CD4-positive, alpha-beta T cell (primary cell): ENCODE results near the gene CYTH3. TPM values are rescaled to one million over a fixed set of nuclear protein-coding genes. Genes with fewer than 3 reads are reported as not detected.
"Not testable (repeated sequence)": the region's sequence is repeated elsewhere in the genome, so short reads cannot be mapped to it uniquely, and the experiment has no call there.

ENCODE experiments used
- ATAC-seq: fragments of 200-7000 bp; cut with Tn5 transposase; one replicate; pipeline ENCODE4 v1.10.0; 2022; ENCODE audit warnings: mild to moderate bottlenecking; ENCODE audit not compliant: poor library complexity
- CTCF ChIA-PET: fragments of 350-600 bp; sonication (Branson Sonifier 250); formaldehyde crosslinking; loops from one replicate; lab custom pipeline; 2021; ENCODE audit warnings: antibody characterized with exemption, inconsistent platforms; lab: Charles Lee
- POLR2A ChIA-PET: fragments of 350-600 bp; sonication (Branson Sonifier 250); formaldehyde crosslinking; loops from one replicate; lab custom pipeline; 2021; ENCODE audit warnings: antibody characterized with exemption, inconsistent platforms; lab: Charles Lee
- DNase-seq, 14 experiments: peaks; one replicate each; pipeline ENCODE4 v3.0.0-alpha.2; 2013 to 2020; ENCODE audit warnings: mixed read lengths in 2 of 14
- H3K27ac ChIP-seq, 2 donors: one replicate each; pipeline versions ENCODE4 v1.5.1 to v1.7.0; 2013; ENCODE audit warnings: low read length in 2 of 2, low read depth in 1 of 2, mild to moderate bottlenecking in 1 of 2
- H3K27me3 ChIP-seq, 2 experiments: 1 replicate in 1 of 2; 2 replicates in 1 of 2; pipeline versions ENCODE4 v1.6.1 to v1.7.0; 2013; ENCODE audit warnings: low read length in 2 of 2, control low read depth in 1 of 2, mild to moderate bottlenecking in 1 of 2, moderate library complexity in 1 of 2; ENCODE audit not compliant: insufficient read depth in 2 of 2, control insufficient read depth in 1 of 2
- H3K36me3 ChIP-seq: one replicate; pipeline ENCODE4 v1.6.1; 2013; ENCODE audit warnings: low read length, control low read depth; ENCODE audit not compliant: insufficient read depth
- H3K4me1 ChIP-seq: one replicate; pipeline ENCODE4 v1.6.1; 2013; ENCODE audit warnings: low read length, control low read depth; ENCODE audit not compliant: insufficient read depth
- H3K4me3 ChIP-seq: one replicate; pipeline ENCODE4 v1.5.1; 2013; ENCODE audit warnings: mild to moderate bottlenecking, low read length, moderate library complexity
- H3K9me3 ChIP-seq, 2 experiments: 1 replicate in 1 of 2; 2 replicates in 1 of 2; pipeline versions ENCODE4 v1.6.1 to v1.7.0; 2013; ENCODE audit warnings: low read length in 2 of 2, mild to moderate bottlenecking in 2 of 2, control low read depth in 1 of 2, moderate library complexity in 1 of 2; ENCODE audit not compliant: control insufficient read depth in 1 of 2, insufficient read depth in 1 of 2
- H3K27ac Mint-ChIP-seq: one replicate; pipeline ENCODE4 v1.8.0; 2020; ENCODE audit warnings: mixed read lengths
- H3K27me3 Mint-ChIP-seq: one replicate; pipeline ENCODE4 v1.8.0; 2021; ENCODE audit warnings: mixed read lengths
- H3K36me3 Mint-ChIP-seq: one replicate; pipeline ENCODE4 v1.8.0; 2021; ENCODE audit warnings: low read depth, mixed read lengths
- H3K4me1 Mint-ChIP-seq: one replicate; pipeline ENCODE4 v1.8.0; 2021; ENCODE audit warnings: low read depth, mixed read lengths
- H3K4me3 Mint-ChIP-seq: one replicate; pipeline ENCODE4 v1.8.0; 2020; ENCODE audit warnings: mild to moderate bottlenecking, mixed read lengths
- H3K9me3 Mint-ChIP-seq: one replicate; pipeline ENCODE4 v1.8.0; 2020; ENCODE audit warnings: mixed read lengths
- intact Hi-C, 2 experiments: fragments of 100-400 bp; cut with DNase I in 1 of 2; cut with micrococcal nuclease in 1 of 2; formaldehyde crosslinking; loops; one replicate each; pipeline versions ENCODE4 v1.15.1 to v1.9.0; 2023 to 2025; cut with DNase I, micrococcal nuclease
- total RNA-seq, 174 experiments: library from RNA in 2 of 174; stranded (reverse) in 2 of 174; gene quantifications; one replicate each; pipeline ENCODE4 v1.2.3 and lab custom pipeline; 2021 to 2026
- TF ChIP-seq, protein P1 (sequence below): fragments of 200-600 bp; IDR thresholded peaks from one replicate; pipeline ENCODE4 v1.8.0; 2022; ENCODE audit warnings: antibody characterized with exemption, mild to moderate bottlenecking

The CYTH3 gene
- total RNA-seq, 2 experiments from 2014 or later = 7.6 to 9.1 TPM

DNA sequence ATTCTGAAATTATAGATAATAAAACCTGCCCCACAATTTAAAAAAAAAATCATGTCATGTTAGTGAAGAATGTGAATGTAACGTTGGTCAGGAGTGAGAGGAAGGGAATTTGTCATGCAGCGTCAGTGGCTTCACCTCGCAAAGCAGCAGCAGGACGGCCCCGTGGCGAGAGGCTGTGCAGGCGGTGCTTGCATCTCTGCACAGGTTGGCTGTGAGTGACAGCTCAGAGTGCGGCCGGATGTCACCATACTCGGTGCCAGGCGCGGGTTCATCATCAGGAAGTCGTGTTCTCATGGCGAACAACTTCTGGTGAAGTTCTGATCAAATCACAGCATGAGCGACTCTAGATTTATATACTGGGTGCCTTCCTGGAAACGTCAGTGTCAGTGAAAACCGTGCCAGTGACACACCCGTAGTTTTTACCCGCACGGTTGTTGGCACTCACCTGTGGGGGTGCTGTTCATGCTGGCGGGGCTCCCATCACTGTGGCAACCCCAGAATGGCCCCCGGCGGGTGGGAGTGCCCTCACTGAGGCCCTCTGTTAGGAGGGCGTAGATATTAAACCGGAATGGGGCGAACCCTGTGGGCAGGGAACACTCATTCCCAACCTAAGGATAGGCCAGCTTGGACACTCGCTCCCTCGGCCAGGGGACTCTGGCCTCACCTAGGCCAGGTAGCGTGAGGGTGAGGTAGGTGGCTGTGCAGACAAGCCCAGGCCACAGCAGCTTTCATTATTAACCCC, 120.3 kb downstream of the CYTH3 start:
- Mint-ChIP-seq H3K27me3 (no peaks in the 10 kb centered on the region), H3K36me3 (peaks cover 88% of the 10 kb centered on the region), H3K4me1 (no peaks in the 10 kb centered on the region), H3K4me3 (no peak overlapping the region), H3K27ac (no peak overlapping the region), H3K9me3 (no peaks in the 10 kb centered on the region)
- TF ChIP-seq, protein P1, sequence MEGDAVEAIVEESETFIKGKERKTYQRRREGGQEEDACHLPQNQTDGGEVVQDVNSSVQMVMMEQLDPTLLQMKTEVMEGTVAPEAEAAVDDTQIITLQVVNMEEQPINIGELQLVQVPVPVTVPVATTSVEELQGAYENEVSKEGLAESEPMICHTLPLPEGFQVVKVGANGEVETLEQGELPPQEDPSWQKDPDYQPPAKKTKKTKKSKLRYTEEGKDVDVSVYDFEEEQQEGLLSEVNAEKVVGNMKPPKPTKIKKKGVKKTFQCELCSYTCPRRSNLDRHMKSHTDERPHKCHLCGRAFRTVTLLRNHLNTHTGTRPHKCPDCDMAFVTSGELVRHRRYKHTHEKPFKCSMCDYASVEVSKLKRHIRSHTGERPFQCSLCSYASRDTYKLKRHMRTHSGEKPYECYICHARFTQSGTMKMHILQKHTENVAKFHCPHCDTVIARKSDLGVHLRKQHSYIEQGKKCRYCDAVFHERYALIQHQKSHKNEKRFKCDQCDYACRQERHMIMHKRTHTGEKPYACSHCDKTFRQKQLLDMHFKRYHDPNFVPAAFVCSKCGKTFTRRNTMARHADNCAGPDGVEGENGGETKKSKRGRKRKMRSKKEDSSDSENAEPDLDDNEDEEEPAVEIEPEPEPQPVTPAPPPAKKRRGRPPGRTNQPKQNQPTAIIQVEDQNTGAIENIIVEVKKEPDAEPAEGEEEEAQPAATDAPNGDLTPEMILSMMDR = no peak
- Histone ChIP-seq H3K27me3 (no peaks in the 10 kb centered on the region), H3K27ac (no peak overlapping the region), H3K4me1 (no peaks in the 10 kb centered on the region), H3K36me3 (peaks cover 82% of the 10 kb centered on the region), H3K4me3 (no peak overlapping the region), H3K9me3 (peaks cover 0 to 4% of the 10 kb centered on the region in 2 experiments)
- ChIA-PET CTCF (interaction anchor here (0.8 kb wide), 1 partner anchor 155 kb away, joined by 3 read pairs; no protein-coding TSS in a partner anchor), POLR2A (no interaction called here)
- DNase-seq (no peak), ATAC-seq (no peak)
- intact Hi-C loops = no loop called here

DNA sequence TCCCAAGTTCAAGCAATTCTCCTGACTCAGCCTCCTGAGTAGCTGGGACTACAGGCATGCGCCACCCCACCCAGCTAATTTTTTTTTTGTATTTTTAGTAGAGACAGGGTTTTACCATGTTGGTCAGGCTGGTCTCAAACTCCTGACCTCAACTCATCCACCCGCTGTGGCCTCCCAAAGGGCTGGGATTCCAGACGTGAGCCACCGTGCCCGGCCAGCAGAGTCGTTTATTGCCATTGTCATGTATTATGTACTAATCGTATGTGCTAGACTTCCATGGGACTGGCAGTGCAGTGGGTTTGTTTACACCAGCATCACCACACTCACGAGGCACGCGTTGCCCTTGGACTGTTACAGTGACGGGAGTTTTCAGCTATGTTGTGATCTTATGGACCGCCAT, 120.9 kb downstream of the CYTH3 start:
- H3K4me3 Mint-ChIP-seq, H3K4me3 ChIP-seq, H3K9me3 Mint-ChIP-seq, H3K4me1 Mint-ChIP-seq, H3K9me3 ChIP-seq, intact Hi-C loops, H3K27ac Mint-ChIP-seq, DNase-seq, H3K4me1 ChIP-seq, POLR2A ChIA-PET, H3K27me3 Mint-ChIP-seq, ATAC-seq, H3K27me3 ChIP-seq, CTCF ChIA-PET, H3K27ac ChIP-seq: not testable (repeated sequence)
- H3K36me3 Mint-ChIP-seq = peaks cover 89% of the 10 kb centered on the region
- H3K36me3 ChIP-seq = peaks cover 82% of the 10 kb centered on the region

DNA sequence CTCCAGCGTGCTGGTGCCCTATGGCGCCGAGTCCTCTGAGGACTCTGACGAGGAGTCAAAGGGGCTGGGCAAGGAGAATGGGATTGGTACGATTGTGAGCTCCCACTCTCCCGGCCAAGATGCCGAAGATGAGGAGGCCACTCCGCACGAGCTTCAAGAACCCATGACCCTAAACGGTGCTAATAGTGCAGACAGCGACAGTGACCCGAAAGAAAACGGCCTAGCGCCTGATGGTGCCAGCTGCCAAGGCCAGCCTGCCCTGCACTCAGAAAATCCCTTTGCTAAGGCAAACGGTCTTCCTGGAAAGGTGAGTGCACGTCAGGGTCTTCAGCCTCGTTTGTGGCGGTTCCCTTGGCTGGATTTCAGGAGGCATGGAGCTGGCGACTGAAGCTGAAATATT, 122.4 kb downstream of the CYTH3 start:
- peaks cover 0 to 4% of the 10 kb centered on the region in 2 experiments for H3K9me3 ChIP-seq
- no peak overlapping the region for H3K27ac ChIP-seq
- intact Hi-C loops = no loop called here
- no peaks in the 10 kb centered on the region for H3K9me3 Mint-ChIP-seq
- no peak overlapping the region for H3K27ac Mint-ChIP-seq
- DNase-seq = no peak
- no peaks in the 10 kb centered on the region for H3K27me3 ChIP-seq
- no peaks in the 10 kb centered on the region for H3K4me1 Mint-ChIP-seq
- H3K4me1 ChIP-seq = no peaks in the 10 kb centered on the region
- peaks cover 91% of the 10 kb centered on the region for H3K36me3 ChIP-seq
- no peak overlapping the region for H3K4me3 Mint-ChIP-seq
- H3K27me3 Mint-ChIP-seq = no peaks in the 10 kb centered on the region
- ATAC-seq = no peak
- no peak overlapping the region for H3K4me3 ChIP-seq
- CTCF ChIA-PET = no interaction called here
- H3K36me3 Mint-ChIP-seq = peaks cover 89% of the 10 kb centered on the region
- POLR2A ChIA-PET = no interaction called here
- TF ChIP-seq, protein P1 = no peak
